ENCODE measurements around the gene SIRPB2.

The SIRPB2 gene

DNA sequence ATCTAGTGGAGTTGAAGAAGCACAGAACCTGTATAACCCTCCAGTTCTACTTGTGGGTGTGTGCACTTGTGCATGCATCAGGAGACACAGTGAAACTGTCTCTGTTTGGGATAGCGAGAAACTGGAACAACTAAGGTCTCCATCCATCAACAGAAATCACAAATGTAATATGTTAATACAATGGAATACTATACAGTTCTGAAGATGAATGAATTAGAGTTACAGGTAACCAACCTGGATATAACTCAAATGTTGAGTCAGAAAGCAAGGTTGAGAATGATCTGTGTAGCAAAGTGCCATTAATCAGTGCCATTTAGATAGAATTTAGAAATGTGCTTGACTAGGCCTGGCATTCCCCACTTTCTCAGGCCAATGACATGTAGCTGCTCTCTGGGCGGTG lies 20.0 kb downstream of the SIRPB2 start:
- DNase-seq: no peak

DNA sequence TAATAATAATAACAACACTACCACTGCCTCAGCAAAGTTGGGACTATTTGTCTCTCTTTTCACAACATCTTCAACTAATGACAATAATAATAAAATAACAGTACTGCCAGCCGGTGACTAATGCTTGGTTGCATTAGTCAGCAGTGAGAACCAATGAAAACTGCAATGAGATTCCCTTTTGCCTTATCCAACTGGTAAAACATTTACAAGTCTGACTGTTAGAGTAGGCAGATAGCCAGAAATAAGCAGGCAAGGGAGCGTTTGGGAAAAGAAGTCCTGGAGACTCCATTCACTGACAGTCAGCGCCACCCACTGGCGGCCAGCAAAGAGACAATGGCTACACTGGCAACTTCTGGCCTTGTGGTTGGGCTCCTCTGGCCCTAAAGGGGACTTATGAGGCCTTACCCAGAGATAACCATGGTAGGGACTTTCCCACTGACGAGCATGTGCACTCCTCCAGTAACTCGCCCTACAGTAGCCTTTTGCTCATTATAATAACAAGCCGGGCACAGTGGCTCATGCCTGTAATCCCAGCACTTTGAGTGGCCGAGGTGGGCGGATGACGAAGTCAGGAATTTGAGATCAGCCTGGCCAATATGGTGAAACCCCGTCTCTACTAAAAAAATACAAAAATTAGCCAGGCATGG lies 21.2 kb downstream of the SIRPB2 start:
- peak; percentile 47 for DNase-seq

DNA sequence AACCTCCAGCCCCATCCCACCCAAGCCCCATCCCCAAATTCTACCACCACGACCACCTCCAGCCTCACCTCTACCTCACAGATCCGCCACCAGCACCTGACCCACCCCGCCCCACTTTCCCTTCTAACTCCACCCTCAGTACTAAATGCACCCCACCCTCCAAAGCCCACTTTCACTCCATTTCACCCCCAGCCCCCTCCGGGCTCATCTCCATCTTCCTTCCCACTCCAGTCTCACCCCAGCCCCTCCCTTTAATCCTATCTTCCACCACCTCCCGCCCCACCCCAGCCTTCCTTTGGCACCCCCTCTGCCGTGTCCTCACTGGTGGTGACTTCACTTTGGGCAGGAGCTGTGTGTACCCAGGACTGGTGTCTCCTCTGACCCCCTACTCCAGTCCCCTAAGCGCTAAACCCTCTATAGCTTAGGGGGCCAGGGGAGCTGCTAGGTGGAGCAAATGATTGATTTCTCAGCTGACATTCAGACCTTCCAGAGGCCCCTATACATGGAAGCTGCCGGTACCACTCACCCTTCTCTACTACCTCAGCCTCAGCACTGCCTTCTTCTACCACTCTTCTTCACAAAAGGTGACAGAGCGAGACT lies 21.8 kb downstream of the SIRPB2 start:
- DNase-seq: no peak

DNA sequence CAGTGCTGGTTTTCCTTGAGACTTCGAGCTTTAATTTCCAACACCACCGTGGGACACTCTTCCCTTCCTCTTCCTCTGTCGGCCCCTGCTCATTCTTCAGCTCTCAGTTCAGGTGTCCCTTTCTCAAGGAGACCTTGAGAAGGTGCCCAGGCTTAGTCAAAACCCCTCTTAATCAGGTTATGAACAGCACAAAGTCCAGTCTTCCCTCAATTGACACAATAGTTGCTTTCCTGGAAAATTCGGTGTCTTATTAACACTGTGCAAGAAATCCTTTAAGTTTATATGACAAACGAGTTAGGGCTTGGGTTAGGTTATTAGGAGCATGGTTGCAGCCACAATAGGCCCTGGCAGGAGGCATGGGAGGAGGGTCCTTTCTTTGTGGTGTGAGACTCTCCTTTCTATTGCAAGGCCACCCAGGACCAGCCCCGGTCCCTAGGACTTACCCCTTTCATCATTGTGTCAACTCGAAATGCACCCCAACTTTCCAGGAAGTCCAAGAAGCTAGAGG lies 23.0 kb downstream of the SIRPB2 start:
- no peak for DNase-seq

DNA sequence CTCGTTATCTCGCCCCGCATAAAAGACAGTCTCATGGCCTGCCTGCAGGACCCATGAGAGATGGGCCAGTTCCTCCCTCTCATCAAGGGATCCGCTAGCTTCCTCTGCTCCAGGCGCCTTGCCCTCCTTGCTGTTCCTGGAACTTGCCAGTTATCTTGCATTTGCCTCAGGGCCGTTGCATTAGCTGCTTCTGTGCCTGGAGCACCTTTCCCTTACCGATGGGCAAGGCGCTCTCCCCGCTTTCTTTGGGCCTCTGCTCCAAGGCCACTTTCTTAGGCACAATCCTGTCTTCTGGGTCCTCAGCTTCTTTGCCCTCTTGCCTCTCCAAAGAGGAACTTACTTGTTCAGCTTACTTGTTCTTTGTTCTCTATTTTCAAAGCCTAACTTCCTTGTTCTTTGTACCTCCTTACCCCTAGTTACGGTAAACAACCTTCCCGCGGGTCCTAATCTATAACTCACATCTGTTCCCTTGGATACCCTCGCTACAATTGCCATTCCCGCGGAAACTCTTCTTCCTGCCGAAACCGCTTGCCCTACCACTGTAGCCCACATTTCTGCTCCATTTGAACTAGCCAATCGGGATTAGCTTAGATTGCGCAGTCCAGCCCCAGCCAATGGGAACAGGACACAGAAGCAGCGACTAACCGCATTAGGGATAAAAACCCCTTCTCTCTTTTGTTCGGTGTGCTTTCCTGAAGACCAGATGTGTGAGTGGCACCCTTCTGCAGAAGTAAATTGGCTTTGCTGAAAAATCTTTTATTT lies 23.7 kb downstream of the SIRPB2 start:
- DNase-seq: peak; percentile 79 to 84

DNA sequence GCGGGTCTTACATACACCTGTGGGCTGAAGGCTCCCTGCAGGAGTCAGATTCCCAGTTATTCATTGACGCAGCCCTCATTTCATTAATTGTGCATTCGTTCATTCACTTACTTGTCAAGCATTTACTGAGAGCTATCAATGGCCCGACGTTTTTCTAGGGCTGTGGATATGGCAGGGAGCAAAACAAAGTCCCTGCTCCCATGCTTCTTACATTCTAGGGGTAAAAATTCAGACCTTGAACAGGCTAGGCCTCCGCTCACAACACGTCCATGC lies 24.2 kb downstream of the SIRPB2 start:
- DNase-seq: no peak

DNA sequence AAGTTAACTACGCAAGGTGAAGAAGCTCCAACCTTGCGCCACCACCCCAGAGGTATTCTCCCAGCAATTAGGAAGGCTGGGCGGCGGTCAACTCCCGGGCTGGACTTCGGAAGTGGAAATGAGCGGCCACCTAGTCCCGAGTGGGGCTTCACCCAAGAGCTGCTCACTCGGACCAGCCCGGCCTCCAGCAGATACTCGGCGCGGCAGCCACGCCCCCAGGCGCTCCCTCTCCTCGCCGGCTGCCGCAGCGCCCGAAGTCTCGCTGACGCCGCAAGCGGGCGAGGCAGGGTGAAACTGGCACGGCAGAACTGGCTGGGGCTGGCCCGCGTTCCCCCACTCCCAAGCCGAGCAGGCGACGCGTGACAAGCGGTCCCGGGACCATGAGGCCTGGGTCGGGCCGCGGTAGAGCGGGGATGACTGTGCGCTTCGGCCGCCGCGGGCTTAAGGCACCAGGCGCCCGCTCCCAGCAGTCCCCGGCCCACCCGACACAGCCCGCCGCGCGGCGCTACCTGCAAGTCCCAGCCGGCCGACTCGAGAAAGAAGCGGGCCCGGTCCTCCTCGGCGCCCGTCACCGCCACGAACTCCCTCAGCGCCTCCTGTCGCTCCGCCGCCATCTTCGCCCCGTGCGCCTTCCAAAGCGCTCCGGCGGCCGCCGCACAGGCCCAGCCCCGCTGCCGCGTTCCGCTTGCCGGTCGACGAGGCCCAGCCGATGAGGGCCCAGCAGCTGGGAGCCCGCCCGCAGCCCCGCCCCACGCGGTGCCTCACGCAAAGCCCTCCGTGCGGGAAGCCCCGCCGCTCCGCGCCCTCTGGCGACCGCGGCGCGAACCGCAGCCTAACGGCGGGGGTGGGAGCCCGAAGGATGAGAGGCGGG lies 24.8 kb downstream of the SIRPB2 start, which contains the start of gene NSFL1C:
Gene NSFL1C, minus strand, starts transcription at position 639 of the 871 bp plus-strand sequence. Its CDS starts 25 bp downstream, at position 614.
- DNase-seq: peak; percentile 73 to 82

DNA sequence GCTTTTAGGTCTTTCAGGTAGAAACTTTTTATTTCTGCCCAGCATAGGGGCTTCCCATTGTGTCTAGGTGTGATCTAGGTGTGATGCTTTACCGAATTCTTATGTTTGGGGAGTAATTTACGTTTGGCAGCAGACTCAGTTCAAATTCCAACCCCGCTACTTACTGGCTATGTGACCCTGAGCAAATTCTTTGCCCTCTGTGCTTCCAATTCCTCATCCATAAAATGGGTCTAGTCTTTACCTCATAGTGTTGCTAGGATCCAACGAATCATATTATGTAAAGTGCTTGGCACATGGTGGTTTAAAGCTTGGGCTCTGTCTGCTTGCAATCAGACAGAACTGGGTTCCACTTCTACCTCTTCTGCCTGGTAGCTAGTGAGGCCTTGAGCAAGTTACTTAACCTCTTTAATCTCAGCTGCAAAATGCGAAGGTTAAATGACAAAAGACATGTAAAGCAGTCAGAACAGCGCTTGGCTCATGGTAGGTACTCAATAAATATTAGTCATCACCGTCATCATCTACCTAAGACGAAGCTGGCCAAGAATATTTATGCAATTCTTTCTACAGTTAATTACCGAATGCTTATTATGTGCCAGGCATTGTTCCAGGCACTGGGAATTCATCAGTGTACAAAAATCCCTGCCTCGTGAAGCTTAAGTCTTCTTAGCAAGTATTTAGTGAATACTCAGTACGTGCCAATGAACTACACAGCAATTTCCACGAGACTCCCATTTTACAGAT lies 25.6 kb downstream of the SIRPB2 start:
- DNase-seq: no peak

DNA sequence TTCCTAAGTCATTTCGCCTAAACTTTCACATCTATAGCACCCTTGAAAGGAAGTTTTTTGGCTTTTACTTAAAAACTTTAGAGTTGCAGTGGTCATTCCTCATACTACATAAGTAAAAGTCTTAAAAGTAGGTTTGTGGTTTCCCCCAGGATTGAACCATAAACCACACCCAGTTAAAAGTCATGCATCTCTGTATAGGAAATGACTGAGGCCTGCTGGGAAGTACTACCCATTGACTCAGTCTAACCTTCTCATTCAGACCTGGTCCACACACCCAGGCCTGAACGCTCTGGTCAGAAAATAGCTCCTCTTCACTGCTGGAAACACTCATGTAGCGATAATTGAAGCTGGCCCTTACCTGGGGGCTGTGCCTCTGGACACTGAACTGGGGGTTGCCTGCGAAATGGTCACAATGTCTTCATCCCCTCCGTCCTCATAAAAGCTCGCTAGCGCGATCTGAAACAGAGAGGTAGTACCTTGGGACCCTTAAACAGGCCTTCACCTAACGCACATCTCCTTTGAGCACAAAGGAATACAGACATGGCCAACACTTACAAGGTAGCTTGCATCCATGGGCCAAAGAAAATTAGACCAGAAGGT lies 27.1 kb downstream of the SIRPB2 start:
- no peak for DNase-seq

DNA sequence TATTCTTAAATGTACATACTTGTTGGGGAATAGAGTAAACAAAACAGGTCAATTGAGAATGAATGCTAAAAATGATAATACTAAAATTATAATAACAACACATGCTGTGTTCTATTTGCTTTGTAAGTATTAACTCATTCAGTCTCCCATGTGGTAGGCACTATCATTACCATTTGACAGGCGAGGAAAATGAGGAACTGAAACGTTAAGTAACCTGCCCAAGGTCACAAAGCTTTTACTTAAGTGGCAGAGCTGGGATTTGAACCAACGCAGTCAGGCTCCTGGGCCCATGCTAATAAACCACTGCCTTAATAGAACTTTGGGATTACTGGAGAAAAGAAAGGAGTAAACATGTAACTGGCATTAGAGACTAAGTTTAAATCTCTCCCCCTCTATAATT lies 28.4 kb downstream of the SIRPB2 start:
- DNase-seq: no peak

DNA sequence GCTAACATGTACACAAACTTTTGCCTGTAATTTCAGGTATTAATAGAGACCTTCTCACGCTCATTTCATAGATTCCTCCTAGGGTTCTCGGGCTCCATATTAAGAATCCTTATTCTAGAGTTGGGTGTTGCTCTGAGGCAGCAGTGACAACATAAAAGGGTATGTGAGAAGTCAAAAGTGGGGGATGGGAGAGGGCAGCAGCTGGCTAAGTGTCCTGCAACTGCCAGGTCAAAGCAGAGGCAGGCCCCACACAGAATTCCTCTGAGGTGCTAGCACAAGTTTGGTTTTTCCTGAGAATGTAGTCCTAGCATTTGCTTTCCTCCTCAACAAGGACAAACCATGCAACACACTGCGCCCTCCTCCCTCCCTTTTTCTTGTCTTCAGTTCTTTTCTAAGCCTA lies 29.2 kb downstream of the SIRPB2 start:
- DNase-seq: no peak

DNA sequence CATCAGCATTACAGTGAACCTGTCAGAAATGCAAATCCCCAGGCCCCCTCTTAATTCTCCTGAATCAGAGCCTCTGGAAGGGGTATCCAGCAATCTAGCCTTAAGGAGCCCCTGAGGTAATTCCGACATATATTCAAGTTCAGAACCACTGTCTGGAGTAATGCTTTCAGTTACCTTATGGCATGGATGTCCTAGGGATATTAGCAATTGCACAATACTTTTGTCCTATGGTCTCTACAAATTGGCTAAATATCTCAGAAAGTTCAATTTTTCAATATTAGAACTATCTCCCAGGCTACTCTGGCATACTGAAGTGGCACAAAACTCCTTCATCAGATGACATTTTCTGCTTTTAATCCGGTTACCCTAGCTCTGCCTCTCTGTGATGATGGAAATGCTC lies 30.9 kb downstream of the SIRPB2 start:
- no peak for DNase-seq

DNA sequence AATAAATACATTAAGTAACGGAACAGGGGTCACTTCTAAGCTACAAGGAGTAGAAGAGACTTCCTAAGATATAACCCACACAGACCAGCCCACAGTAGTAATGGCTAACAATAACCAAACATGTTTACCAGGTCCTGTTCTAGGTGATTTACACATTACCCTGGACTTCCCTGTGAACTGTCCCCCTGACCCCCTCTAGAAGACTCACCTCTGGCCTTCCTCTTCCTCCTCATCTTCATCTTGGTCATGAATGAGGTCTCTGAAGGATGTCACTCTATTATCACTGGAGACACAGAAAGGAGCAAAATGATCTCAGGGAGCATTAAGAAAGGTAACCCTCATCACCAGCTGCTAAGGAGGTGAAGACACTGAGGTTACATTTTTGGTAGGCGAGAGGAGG lies 33.2 kb downstream of the SIRPB2 start:
- DNase-seq: no peak

DNA sequence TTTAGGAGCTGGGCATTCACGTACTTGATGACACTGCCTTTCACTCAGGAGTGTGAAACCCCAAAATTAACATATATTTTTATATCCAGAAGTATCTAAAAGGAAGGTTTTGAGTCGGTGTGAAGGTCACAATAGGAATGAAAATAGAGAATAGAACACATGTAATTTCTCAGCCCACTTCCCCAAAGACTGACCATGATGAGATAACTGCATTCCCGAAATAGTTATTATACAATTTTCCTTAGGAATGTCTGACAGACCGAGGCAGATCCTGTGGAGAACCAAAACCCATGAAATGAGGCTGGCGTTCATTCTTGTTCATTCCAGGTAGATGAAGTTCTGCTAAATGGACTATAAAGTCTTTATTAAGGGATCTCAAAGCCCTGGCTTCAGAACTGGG lies 34.9 kb downstream of the SIRPB2 start:
- no peak for DNase-seq

DNA sequence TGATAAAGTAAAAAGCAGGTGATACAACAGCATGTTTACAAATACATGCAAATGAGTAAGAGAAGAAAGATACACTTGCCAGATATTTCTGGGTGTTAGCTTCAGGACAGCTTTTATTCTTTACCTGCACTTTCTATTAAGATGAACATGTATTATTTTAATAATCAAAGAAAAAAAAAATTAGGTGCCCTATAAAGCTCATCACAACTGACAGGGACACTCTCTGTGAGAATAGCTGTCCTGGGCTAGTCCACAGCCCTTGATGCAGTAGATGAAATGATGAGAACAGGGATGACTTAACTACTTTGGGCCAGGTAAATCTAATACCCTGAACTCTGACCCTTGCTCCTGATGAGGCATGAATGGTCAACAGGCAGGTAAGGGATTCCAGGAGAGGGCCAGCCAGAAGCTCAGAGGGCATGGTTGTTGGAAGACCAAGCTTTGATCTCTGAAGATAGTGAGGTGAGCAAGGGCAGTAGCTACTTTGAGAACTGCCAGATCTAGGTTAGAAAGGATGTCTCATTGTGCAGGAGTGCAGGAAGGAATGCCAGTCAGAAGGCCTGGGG lies 40.2 kb downstream of the SIRPB2 start:
- DNase-seq: no peak

DNA sequence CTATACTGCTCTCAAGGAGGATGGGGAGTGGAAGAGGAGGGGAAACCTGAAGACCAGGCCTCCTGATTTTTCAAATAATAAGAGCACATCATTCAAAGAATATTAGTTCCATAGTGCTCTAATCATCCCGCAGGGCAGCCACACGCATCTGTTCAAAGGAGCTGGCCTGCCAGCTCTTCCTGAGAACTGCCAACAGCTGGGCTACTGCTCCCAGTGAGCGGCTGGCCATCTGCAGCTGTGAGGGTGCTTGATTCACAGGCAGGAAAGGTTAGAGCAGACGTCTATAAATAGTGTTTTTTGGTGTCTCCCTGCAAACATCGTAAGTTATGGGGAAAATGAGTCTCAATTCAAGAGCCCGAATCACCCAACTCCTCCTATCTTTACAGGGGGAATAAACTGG lies 41.9 kb downstream of the SIRPB2 start:
- DNase-seq: no peak

DNA sequence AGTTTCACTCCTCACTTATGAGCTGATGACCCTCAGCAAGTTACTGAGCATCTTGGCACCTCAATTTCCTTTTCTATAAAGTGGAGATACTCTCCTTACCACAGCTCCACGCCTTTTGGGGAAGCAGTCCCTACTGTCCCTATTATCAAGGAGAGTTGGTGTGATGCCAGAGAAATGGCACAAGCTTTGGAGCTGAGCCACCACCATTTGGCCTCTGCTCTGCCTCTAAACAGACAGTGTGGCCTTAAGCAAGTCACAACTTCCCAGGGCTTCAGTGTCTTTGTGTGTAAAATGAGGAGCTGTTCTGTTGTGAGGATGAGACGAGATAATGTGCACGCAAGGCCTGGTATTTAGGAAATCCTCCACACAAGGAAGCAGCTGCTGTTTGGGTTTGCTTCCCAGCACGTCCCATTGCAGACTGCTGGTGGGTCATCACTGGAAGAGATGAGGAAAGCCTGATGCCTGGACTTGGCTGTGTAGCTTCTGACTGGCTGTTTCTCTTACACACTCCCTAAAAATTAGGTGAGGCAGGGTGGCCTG lies 43.1 kb downstream of the SIRPB2 start:
- DNase-seq: no peak

DNA sequence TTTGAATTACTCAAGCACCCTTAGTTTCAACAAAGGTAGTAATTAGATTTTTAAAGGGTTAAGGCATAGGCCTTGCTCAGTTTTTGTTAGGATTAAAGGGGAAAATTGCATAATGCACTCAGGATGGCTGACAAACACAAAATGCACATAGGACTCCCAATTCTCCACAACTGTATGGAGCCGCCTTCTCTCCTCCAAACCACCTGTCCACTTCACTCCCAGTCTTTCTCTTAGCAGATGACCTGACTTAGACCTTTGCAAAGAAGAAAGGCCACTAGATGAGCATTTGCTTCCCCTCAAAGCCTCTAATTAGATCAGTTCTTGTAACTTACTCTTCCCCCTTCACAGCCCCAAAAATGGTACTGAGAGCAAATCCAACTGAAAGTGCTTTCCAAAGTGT lies 44.7 kb downstream of the SIRPB2 start:
- DNase-seq: no peak

DNA sequence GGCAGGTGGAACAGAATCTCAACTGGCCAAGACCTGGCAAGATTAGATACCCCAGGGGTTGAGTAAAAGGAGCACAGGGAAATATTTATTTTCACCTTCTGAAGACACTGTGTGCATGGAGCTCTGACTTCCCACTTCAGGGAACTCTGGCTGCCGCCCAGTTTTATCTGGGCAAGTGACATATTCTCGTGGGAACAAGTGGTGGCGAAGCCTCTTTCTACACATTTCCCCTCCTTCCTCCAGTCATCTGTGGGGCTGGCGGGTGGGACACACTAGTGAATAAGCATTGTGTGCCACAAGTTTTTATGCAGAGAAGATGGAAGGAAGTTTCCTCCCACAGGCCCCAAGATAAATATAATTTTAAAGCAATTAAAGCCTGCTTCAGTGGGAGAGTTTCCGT lies 48.1 kb downstream of the SIRPB2 start:
- no peak for DNase-seq

DNA sequence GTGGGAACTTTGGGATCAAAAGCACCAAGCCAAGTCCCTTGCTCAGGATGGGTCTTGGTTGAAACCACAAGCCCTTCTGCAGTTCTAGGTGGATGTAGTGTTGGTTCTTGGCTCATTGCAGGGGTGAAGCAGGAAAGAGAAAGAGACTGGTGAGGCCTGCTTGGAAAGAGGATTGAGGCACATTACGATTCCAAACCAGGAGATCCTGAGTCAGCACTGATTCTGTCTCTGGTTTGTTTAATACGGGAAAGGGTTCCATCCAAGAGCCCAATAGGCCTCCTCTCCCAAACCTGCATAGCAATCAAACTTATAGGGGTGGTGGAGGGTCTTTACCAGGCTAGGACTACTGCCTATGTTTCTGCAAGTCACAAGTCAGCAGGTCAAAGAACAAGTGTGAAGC lies 48.9 kb downstream of the SIRPB2 start:
- no peak for DNase-seq

DNA sequence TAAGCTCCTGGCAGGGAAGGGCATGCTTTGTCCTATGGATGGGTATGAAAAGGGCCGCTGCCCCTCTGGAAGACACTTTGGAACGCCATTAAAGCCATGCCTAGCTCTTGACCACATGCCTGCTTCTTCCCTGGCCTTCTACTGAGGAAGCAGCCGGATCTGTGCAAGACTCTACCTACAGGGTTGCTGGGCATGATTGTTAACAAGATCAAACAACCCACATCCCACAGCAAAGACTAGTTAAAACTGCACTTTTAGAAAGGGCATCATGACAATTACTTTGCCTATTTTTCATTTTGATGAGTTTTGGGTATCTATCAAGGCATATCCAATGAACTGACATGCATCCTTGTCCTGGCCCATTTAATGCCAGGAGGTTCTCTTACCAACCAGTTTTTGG lies 50.1 kb downstream of the SIRPB2 start:
- no peak for DNase-seq
